ENCODE measurements around the gene DBN1. TPM values are rescaled to one million over a fixed set of nuclear protein-coding genes. Genes with fewer than 3 reads are reported as not detected.

DBN1 gene
- total RNA-seq, 4 donors from 2014 or later = 89.8 to 139 (median 111) TPM

DNA sequence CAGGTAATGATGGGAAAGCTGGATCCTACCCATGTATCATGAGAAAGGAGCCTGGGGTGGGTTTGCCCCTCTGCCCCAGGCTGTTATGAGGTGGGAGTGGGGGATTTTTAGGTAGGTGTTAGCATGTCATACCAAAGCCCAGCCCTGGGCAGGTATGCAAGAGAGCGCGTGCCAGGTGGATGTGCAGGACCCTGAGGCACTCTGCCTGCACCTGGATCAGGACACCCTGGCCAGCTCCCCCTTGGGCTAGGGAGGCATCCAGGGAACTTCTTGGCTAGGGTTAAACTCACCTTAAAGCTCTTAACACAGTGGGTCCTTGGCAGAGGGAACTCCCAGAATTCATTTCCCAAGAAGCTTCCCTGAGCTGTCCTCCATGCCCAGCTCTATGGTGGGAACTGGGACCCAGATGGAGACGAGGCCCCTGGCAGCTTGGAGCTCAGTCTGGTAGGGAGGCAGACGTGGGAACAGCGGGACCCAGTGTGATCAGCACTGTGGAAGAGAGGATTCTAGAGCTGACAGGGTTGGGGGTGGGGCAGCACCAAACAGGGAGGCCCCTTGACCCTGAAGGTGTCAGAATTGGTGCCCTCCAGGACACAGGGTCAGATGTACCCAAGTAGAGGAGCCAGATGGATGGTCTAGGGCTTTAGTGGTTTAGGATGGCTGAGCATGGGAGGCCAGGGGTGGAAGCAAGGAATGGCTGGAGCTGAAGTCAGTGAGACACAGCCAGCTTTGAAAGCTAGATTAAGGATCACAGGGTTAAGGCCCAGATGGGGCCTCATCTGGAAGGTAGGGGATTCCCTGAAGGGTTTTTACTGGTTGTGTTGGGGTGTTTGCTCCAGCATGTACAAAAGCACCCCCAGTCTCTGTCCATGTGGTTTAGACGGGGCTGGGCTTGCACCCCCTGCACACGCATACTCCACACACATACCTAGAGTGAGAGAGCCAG, 29.1 kb downstream of the DBN1 start:
- Histone ChIP-seq H3K4me3 (no peak overlapping the region), H3K27ac (no peak overlapping the region), H3K36me3 (peaks cover 0 to 33% (median 0%) of the 10 kb centered on the region in 3 donors), H3K27me3 (peaks cover 0 to 14% of the 10 kb centered on the region in 2 donors), H3K4me1 (peaks cover 0 to 32% (median 22%) of the 10 kb centered on the region in 4 donors), H3K9me3 (no peaks in the 10 kb centered on the region)
- WGBS, 2 donors = 62 to 71% methylated on average over 7 of the region's 7 CpGs
- no peak for DNase-seq (ENCODE audit: low spot score in 2 of 2)
- TF ChIP-seq EP300 (IDR thresholded peaks at IDR 0.05) (no peak), POLR2A (IDR thresholded peaks at IDR 0.05) (no peak)
- TF ChIP-seq, protein P1, sequence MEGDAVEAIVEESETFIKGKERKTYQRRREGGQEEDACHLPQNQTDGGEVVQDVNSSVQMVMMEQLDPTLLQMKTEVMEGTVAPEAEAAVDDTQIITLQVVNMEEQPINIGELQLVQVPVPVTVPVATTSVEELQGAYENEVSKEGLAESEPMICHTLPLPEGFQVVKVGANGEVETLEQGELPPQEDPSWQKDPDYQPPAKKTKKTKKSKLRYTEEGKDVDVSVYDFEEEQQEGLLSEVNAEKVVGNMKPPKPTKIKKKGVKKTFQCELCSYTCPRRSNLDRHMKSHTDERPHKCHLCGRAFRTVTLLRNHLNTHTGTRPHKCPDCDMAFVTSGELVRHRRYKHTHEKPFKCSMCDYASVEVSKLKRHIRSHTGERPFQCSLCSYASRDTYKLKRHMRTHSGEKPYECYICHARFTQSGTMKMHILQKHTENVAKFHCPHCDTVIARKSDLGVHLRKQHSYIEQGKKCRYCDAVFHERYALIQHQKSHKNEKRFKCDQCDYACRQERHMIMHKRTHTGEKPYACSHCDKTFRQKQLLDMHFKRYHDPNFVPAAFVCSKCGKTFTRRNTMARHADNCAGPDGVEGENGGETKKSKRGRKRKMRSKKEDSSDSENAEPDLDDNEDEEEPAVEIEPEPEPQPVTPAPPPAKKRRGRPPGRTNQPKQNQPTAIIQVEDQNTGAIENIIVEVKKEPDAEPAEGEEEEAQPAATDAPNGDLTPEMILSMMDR (IDR thresholded peaks at IDR 0.05) = no peak

DNA sequence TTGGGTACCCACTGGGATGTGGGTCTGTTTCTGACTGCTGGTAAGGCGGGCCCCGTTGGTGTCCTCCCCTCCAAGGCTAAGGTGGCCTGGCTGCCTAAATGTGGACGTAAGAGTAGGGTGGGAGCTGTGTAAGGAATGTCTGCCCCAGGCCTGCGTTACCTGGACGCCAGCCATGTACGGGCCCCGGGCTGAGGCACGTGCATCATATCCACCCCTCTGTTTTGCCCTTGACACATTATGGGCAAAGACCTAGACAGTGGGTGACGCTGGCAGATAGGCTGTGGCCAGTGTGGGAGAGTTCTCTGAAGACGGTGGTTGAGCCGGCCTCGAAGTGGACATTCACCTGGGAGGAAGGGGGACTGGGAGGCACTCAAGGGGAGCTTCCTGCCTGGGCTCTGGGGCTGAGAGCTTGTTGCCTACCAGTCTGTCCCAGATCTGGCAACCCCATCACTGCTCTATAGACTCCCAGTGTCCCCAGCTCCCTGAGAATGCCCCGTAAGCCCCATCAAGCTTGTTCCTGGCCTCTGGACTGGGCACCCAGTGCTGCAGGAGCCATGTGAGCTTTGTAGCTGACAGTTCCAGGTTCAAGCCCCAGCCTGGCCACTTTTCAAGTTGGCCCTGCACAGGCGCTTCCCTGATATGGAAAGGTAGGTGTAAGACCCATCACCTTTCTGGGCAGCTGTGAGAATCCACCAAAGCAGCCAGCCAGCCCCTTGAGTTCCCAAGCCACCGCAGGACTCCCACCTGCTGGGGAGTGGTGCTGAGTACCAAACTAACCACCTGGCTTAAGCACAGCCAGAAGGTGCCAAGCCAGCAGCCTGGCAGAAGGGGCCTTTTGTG, 30.1 kb downstream of the DBN1 start:
- Histone ChIP-seq H3K4me1 (peaks cover 0 to 28% (median 21%) of the 10 kb centered on the region in 4 donors), H3K27ac (peak overlapping the region in 1 of 4 donors; percentile 3), H3K4me3 (no peak overlapping the region), H3K27me3 (peaks cover 0 to 9% of the 10 kb centered on the region in 2 donors), H3K9me3 (no peaks in the 10 kb centered on the region), H3K36me3 (peaks cover 0 to 44% (median 0%) of the 10 kb centered on the region in 3 donors)
- no peak for DNase-seq (ENCODE audit: low spot score in 2 of 2)
- TF ChIP-seq, protein P1 (IDR thresholded peaks at IDR 0.05) = no peak
- TF ChIP-seq POLR2A (IDR thresholded peaks at IDR 0.05) = no peak
- TF ChIP-seq EP300 (IDR thresholded peaks at IDR 0.05) = no peak
- WGBS, 2 donors = 82 to 87% methylated on average over 11 to 14 of the region's 15 CpGs

DNA sequence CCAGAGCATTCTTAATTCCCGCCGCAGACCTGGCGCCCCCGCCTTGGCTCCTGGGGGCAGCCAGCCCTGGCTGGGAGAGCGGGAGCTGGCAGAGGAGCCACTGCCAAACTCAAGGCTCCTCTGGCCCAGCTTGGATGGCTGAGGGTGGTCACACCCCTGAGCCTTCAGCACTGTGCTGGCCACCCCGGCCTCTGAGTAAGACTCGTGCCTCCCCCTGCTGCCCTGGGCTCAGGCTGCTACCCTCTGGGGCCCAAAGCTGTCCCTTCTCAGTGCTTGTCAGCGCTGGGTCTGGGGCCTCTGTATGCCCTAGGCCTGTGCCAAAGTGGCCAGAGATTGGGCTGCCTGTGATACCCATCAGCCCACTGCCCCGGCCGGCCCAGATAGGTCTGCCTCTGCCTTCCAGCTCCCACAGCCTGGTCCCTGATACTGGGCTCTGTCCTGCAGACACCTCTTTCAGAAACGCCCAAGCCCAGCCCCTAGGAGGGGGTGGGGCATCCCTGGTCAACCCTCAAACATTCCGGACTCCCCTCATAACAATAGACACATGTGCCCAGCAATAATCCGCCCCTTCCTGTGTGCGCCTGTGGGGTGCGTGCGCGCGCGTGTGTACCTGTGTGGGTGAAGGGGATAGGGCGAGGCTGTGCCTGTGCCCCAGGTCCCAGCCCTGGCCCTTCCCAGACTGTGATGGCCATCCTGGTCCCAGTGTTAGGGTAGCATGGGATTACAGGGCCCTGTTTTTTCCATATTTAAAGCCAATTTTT, 31.2 kb downstream of the DBN1 start:
- Histone ChIP-seq H3K36me3 (peaks cover 0 to 55% (median 0%) of the 10 kb centered on the region in 3 donors), H3K27me3 (no peaks in the 10 kb centered on the region), H3K27ac (peak overlapping the region in 2 of 4 donors; percentile 73 to 83), H3K4me1 (peaks cover 0 to 17% (median 10%) of the 10 kb centered on the region in 4 donors), H3K4me3 (no peak overlapping the region), H3K9me3 (no peaks in the 10 kb centered on the region)
- DNase-seq (ENCODE audit: low spot score in 2 of 2) = no peak
- 77 to 84% methylated on average over 10 to 18 of the region's 20 CpGs for WGBS, 2 donors
- TF ChIP-seq EP300 (IDR thresholded peaks at IDR 0.05) (no peak), POLR2A (IDR thresholded peaks at IDR 0.05) (no peak)
- TF ChIP-seq, protein P1 (IDR thresholded peaks at IDR 0.05) = no peak

DNA sequence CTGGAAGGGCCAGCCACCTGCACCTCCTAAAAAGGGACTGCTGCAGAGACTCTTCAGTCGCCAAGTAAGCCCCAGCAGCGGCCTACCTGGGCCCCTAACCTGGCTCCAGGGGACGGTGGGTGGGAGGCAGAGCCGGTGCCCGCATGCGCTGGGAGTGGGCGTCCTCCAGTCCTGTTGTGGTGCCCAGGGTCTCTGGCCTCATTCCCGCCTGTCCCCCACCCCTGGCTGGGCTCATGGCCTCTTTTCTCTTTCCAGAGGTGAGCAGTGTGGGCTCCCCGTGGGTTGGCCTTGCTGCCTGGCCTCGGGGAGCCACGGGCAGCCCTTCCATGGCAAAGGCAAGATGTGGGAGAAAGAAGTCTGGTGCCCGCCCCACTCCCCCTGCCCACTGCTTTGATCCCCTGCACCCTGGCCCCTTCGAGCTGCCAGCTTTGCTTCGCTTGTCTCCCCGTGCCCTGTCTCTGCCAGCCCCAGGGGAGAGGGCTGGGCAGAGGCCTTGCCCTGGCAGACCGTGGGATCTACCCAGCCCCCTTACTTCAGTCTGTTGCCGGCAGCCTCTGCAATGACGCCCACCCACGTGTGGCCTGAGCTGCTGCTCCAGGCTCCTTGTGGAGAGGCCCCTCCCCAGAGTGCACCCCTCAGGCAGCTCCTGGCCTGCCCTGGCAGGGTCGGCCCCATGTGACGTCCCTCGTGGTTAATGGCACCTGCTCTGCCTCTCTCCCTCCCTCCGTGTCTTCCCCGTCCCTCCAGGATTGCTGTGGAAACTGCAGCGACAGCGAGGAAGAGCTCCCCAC, 32.2 kb downstream of the DBN1 start:
- DNase-seq (ENCODE audit: low spot score in 2 of 2) = no peak
- peaks cover 0 to 64% (median 1%) of the 10 kb centered on the region in 3 donors for H3K36me3 ChIP-seq

More for the DNA sequence above, 32.2 kb downstream of the DBN1 start:
- TF ChIP-seq, protein P1 (IDR thresholded peaks at IDR 0.05) = no peak
- TF ChIP-seq POLR2A (IDR thresholded peaks at IDR 0.05) = no peak
- TF ChIP-seq EP300 (IDR thresholded peaks at IDR 0.05) = no peak
- 76 to 86% methylated on average over 17 to 24 of the region's 26 CpGs for WGBS, 2 donors
- H3K27ac ChIP-seq = peak overlapping the region in 3 of 4 donors; percentile 34 to 83 (median 73)
- H3K9me3 ChIP-seq = no peaks in the 10 kb centered on the region
- no peak overlapping the region for H3K4me3 ChIP-seq
- H3K4me1 ChIP-seq = peaks cover 0 to 9% (median 3%) of the 10 kb centered on the region in 4 donors
- H3K27me3 ChIP-seq = no peaks in the 10 kb centered on the region

Data from tibial nerve (tissue), 4 donors.